ENCODE results near the gene CCDC57.

The CCDC57 gene

GRCh38 chr17:82117139-82118090, 95.2 kb downstream of the CCDC57 start:
- TF ChIP-seq FOXP2 (optimal IDR thresholded peaks at IDR 0.05; ENCODE audit: borderline replicate concordance, extremely low read depth, extremely low read length, insufficient read depth) (no peak), TAF1 (IDR thresholded peaks at IDR 0.05; ENCODE audit: borderline replicate concordance, insufficient read depth, low read length) (no peak), REST (IDR thresholded peaks at IDR 0.05; ENCODE audit: insufficient read depth in 1 of 2, low read depth in 2 of 2, low read length in 2 of 2) (no peak), POLR2AphosphoS5 (IDR thresholded peaks at IDR 0.05; ENCODE audit: low read depth, low read length) (no peak), SIN3A (IDR thresholded peaks at IDR 0.05; ENCODE audit: borderline replicate concordance, insufficient read depth, low read length) (no peak)

GRCh38 chr17:82116246-82116645, 96.4 kb downstream of the CCDC57 start:
- TF ChIP-seq TAF1 (IDR thresholded peaks at IDR 0.05; ENCODE audit: borderline replicate concordance, insufficient read depth, low read length) (no peak), SIN3A (IDR thresholded peaks at IDR 0.05; ENCODE audit: borderline replicate concordance, insufficient read depth, low read length) (no peak), REST (IDR thresholded peaks at IDR 0.05; ENCODE audit: insufficient read depth in 1 of 2, low read depth in 2 of 2, low read length in 2 of 2) (no peak), POLR2AphosphoS5 (IDR thresholded peaks at IDR 0.05; ENCODE audit: low read depth, low read length) (no peak), FOXP2 (optimal IDR thresholded peaks at IDR 0.05; ENCODE audit: borderline replicate concordance, extremely low read depth, extremely low read length, insufficient read depth) (no peak)

GRCh38 chr17:82114872-82115271, 97.8 kb downstream of the CCDC57 start:
- TF ChIP-seq REST (IDR thresholded peaks at IDR 0.05; ENCODE audit: insufficient read depth in 1 of 2, low read depth in 2 of 2, low read length in 2 of 2) = no peak
- TF ChIP-seq POLR2AphosphoS5 (IDR thresholded peaks at IDR 0.05; ENCODE audit: low read depth, low read length) = no peak
- no peak for TF ChIP-seq SIN3A (IDR thresholded peaks at IDR 0.05; ENCODE audit: borderline replicate concordance, insufficient read depth, low read length)
- TF ChIP-seq FOXP2 (optimal IDR thresholded peaks at IDR 0.05; ENCODE audit: borderline replicate concordance, extremely low read depth, extremely low read length, insufficient read depth) = no peak
- TF ChIP-seq TAF1 (IDR thresholded peaks at IDR 0.05; ENCODE audit: borderline replicate concordance, insufficient read depth, low read length) = no peak

GRCh38 chr17:82114447-82114846, 98.2 kb downstream of the CCDC57 start:
- no peak for TF ChIP-seq TAF1 (IDR thresholded peaks at IDR 0.05; ENCODE audit: borderline replicate concordance, insufficient read depth, low read length)
- no peak for TF ChIP-seq SIN3A (IDR thresholded peaks at IDR 0.05; ENCODE audit: borderline replicate concordance, insufficient read depth, low read length)
- TF ChIP-seq POLR2AphosphoS5 (IDR thresholded peaks at IDR 0.05; ENCODE audit: low read depth, low read length) = no peak
- no peak for TF ChIP-seq REST (IDR thresholded peaks at IDR 0.05; ENCODE audit: insufficient read depth in 1 of 2, low read depth in 2 of 2, low read length in 2 of 2)
- no peak for TF ChIP-seq FOXP2 (optimal IDR thresholded peaks at IDR 0.05; ENCODE audit: borderline replicate concordance, extremely low read depth, extremely low read length, insufficient read depth)

Data from PFSK-1 (cell line).